HG02885 (cell line): ENCODE measurements around the gene NSFL1C.

Experiments used
- ATAC-seq: cut with Tn5 transposase; IDR thresholded peaks from one replicate; pipeline ENCODE4 v1.9.1; 2021; ENCODE audit warnings: mild to moderate bottlenecking; ENCODE audit not compliant: unreplicated experiment, poor library complexity

Gene NSFL1C

DNA sequence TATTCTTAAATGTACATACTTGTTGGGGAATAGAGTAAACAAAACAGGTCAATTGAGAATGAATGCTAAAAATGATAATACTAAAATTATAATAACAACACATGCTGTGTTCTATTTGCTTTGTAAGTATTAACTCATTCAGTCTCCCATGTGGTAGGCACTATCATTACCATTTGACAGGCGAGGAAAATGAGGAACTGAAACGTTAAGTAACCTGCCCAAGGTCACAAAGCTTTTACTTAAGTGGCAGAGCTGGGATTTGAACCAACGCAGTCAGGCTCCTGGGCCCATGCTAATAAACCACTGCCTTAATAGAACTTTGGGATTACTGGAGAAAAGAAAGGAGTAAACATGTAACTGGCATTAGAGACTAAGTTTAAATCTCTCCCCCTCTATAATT is 3.8 kb downstream of the NSFL1C start:
- ATAC-seq, result no peak

DNA sequence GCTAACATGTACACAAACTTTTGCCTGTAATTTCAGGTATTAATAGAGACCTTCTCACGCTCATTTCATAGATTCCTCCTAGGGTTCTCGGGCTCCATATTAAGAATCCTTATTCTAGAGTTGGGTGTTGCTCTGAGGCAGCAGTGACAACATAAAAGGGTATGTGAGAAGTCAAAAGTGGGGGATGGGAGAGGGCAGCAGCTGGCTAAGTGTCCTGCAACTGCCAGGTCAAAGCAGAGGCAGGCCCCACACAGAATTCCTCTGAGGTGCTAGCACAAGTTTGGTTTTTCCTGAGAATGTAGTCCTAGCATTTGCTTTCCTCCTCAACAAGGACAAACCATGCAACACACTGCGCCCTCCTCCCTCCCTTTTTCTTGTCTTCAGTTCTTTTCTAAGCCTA is 4.6 kb downstream of the NSFL1C start:
- no peak for ATAC-seq

DNA sequence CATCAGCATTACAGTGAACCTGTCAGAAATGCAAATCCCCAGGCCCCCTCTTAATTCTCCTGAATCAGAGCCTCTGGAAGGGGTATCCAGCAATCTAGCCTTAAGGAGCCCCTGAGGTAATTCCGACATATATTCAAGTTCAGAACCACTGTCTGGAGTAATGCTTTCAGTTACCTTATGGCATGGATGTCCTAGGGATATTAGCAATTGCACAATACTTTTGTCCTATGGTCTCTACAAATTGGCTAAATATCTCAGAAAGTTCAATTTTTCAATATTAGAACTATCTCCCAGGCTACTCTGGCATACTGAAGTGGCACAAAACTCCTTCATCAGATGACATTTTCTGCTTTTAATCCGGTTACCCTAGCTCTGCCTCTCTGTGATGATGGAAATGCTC is 6.4 kb downstream of the NSFL1C start:
- no peak for ATAC-seq

DNA sequence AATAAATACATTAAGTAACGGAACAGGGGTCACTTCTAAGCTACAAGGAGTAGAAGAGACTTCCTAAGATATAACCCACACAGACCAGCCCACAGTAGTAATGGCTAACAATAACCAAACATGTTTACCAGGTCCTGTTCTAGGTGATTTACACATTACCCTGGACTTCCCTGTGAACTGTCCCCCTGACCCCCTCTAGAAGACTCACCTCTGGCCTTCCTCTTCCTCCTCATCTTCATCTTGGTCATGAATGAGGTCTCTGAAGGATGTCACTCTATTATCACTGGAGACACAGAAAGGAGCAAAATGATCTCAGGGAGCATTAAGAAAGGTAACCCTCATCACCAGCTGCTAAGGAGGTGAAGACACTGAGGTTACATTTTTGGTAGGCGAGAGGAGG is 8.7 kb downstream of the NSFL1C start:
- ATAC-seq, result no peak

- no peak for ATAC-seq
These were observed 10.3 kb downstream of the NSFL1C start for GRCh38 chr20:1456300-1456699.

DNA sequence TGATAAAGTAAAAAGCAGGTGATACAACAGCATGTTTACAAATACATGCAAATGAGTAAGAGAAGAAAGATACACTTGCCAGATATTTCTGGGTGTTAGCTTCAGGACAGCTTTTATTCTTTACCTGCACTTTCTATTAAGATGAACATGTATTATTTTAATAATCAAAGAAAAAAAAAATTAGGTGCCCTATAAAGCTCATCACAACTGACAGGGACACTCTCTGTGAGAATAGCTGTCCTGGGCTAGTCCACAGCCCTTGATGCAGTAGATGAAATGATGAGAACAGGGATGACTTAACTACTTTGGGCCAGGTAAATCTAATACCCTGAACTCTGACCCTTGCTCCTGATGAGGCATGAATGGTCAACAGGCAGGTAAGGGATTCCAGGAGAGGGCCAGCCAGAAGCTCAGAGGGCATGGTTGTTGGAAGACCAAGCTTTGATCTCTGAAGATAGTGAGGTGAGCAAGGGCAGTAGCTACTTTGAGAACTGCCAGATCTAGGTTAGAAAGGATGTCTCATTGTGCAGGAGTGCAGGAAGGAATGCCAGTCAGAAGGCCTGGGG is 15.6 kb downstream of the NSFL1C start:
- no peak for ATAC-seq

DNA sequence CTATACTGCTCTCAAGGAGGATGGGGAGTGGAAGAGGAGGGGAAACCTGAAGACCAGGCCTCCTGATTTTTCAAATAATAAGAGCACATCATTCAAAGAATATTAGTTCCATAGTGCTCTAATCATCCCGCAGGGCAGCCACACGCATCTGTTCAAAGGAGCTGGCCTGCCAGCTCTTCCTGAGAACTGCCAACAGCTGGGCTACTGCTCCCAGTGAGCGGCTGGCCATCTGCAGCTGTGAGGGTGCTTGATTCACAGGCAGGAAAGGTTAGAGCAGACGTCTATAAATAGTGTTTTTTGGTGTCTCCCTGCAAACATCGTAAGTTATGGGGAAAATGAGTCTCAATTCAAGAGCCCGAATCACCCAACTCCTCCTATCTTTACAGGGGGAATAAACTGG is 17.3 kb downstream of the NSFL1C start:
- no peak for ATAC-seq

DNA sequence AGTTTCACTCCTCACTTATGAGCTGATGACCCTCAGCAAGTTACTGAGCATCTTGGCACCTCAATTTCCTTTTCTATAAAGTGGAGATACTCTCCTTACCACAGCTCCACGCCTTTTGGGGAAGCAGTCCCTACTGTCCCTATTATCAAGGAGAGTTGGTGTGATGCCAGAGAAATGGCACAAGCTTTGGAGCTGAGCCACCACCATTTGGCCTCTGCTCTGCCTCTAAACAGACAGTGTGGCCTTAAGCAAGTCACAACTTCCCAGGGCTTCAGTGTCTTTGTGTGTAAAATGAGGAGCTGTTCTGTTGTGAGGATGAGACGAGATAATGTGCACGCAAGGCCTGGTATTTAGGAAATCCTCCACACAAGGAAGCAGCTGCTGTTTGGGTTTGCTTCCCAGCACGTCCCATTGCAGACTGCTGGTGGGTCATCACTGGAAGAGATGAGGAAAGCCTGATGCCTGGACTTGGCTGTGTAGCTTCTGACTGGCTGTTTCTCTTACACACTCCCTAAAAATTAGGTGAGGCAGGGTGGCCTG is 18.5 kb downstream of the NSFL1C start:
- ATAC-seq, result no peak

DNA sequence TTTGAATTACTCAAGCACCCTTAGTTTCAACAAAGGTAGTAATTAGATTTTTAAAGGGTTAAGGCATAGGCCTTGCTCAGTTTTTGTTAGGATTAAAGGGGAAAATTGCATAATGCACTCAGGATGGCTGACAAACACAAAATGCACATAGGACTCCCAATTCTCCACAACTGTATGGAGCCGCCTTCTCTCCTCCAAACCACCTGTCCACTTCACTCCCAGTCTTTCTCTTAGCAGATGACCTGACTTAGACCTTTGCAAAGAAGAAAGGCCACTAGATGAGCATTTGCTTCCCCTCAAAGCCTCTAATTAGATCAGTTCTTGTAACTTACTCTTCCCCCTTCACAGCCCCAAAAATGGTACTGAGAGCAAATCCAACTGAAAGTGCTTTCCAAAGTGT is 20.1 kb downstream of the NSFL1C start:
- no peak for ATAC-seq

GRCh38 chr20:1443085-1443484 is 23.6 kb downstream of the NSFL1C start:
- ATAC-seq, result no peak

DNA sequence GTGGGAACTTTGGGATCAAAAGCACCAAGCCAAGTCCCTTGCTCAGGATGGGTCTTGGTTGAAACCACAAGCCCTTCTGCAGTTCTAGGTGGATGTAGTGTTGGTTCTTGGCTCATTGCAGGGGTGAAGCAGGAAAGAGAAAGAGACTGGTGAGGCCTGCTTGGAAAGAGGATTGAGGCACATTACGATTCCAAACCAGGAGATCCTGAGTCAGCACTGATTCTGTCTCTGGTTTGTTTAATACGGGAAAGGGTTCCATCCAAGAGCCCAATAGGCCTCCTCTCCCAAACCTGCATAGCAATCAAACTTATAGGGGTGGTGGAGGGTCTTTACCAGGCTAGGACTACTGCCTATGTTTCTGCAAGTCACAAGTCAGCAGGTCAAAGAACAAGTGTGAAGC is 24.3 kb downstream of the NSFL1C start:
- no peak for ATAC-seq

- no peak for ATAC-seq
These were observed 25.5 kb downstream of the NSFL1C start for GRCh38 chr20:1441133-1441532.

DNA sequence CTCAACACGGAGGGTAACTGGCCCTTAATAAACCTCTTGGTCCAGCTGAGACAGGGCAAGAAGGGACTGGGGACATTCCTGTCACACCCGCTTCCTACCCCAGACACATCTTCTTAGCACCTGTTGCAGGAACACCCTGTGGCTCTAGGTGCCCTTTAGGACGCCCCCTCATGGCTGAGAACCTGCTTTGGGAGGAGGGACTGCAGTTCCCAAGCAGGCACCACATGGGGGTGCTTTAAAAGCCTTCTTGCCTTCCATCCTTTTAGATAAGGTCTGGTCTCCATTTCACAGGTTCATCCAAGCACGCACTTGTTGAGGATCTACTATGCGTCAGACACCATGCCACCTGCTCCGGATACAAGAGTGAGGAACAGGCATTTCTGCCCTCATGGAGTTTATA is 26.6 kb downstream of the NSFL1C start:
- ATAC-seq, result no peak

GRCh38 chr20:1438361-1438760 is 28.3 kb downstream of the NSFL1C start:
- ATAC-seq, result no peak

- ATAC-seq, result peak; percentile 49
These were observed 29.3 kb downstream of the NSFL1C start for GRCh38 chr20:1437235-1437904.

DNA sequence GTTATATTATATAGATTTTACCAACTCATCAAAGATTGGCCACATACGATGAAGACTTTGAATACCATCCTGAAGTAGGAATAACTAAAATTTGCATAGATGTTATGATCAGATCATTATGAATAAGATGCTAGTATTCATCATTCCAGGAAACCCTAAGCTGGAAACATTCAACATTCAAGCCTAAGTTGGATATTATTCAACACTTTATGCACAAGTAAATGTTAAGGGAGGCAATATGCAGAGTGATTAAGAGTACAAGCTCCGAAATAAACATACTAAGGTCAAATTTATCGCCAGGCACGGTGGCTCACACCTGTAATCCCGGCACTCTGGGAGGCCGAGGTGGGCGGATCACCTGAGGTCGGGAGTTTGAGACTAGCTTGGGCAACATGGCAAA is 30.4 kb downstream of the NSFL1C start:
- no peak for ATAC-seq

GRCh38 chr20:1435337-1435699 is 31.3 kb downstream of the NSFL1C start:
- no peak for ATAC-seq

- peak; percentile 94 for ATAC-seq
These were observed 31.9 kb downstream of the NSFL1C start for GRCh38 chr20:1434571-1435336.

DNA sequence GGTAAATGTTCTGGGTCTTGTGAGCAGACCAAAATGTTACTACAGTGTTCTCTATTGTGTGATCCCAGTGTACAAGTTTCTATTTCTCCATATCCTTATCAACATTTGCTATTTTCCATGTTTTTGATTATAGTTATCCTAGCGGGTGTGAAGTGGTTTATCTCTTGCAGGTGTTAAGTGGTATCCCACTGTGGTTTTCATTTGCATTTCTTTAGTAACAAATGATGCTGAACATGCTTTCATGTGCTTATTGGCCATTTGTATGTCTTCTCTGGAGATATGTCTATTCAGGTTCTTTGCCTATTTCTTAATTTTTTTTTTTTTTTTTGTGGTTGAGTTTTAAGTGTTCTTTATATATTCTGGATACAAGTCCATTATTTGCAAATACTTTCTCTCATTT is 35.5 kb downstream of the NSFL1C start:
- ATAC-seq, result no peak

DNA sequence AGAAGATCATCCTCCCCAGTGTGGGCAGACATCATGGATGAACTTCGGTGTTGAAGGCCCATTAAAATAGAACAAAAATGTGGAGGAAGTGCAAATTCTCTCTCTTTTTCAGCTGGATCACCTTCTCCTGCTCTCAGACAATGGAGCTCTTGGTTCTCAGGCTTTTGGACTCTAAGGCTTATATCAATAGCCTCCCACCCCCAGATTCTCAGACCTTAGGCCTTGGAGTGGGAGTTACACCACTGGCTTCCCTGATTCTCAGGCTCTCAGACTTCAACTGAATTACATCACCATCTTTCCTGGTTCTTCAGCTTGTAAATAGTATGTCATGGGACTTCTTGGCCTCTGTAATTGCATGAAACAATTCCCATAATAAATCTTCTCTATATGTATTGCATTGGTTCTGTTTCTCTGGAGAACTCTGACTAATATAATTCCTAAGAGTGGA is 36.6 kb downstream of the NSFL1C start:
- no peak for ATAC-seq

GRCh38 chr20:1429143-1429728 is 37.4 kb downstream of the NSFL1C start:
- ATAC-seq, result no peak
